H1 (cell line): ENCODE data around the gene FBXW8. TPM values are rescaled to one million over a fixed set of nuclear protein-coding genes. Genes with fewer than 3 reads are reported as not detected.

Experiments used
- CTCF ChIA-PET: fragments of 300-600 bp; sonication (Branson Sonifier 250); formaldehyde crosslinking; loops from one replicate; lab custom pipeline; 2021; ENCODE audit not compliant: partially characterized antibody; lab: Charles Lee
- POLR2A ChIA-PET: fragments of 300-600 bp; sonication (Branson Sonifier 250); formaldehyde crosslinking; loops from one replicate; lab custom pipeline; 2021; ENCODE audit warnings: inconsistent platforms; ENCODE audit not compliant: partially characterized antibody; lab: Charles Lee
- DNase-seq, 2 experiments: peaks; one replicate each; pipeline versions ENCODE4 v3.0.0 to v3.0.0-alpha.2; 2010 to 2022; ENCODE audit warnings: low spot score in 2 of 2, low read depth in 1 of 2, mixed read lengths in 1 of 2
- FAIRE-seq: peaks from 2 replicates; lab custom pipeline; 2011; peaks lifted over from hg19 to GRCh38; lab: Jason Lieb, UNC
- H2AFZ ChIP-seq: 2 replicates; pipeline ENCODE4 v1.8.1; 2012; ENCODE audit warnings: low read length, inconsistent platforms
- H2AK5ac ChIP-seq: 2 replicates; pipeline ENCODE4 v1.6.1; 2013; ENCODE audit warnings: low read depth, low read length
- H2BK120ac ChIP-seq: replicated peaks from 2 replicates; pipeline ENCODE3; 2013; ENCODE audit warnings: low read depth, low read length, inconsistent platforms
- H2BK12ac ChIP-seq: 2 replicates; pipeline ENCODE4 v1.6.1; 2013; ENCODE audit warnings: low read depth, low read length
- H2BK15ac ChIP-seq: 2 replicates; pipeline ENCODE4 v1.6.1; 2013; ENCODE audit warnings: low read length
- H2BK20ac ChIP-seq: 2 replicates; pipeline ENCODE4 v1.6.1; 2013; ENCODE audit warnings: low read length
- H2BK5ac ChIP-seq: 2 replicates; pipeline ENCODE4 v1.6.1; 2013; ENCODE audit warnings: low read depth, low read length
- H3K14ac ChIP-seq: 2 replicates; pipeline ENCODE4 v1.6.1; 2013; ENCODE audit warnings: inconsistent platforms; ENCODE audit not compliant: insufficient read length
- H3K18ac ChIP-seq: 2 replicates; pipeline ENCODE4 v1.6.1; 2013; ENCODE audit warnings: low read length; ENCODE audit errors: extremely low read depth
- H3K23ac ChIP-seq: 2 replicates; pipeline ENCODE4 v1.6.1; 2013; ENCODE audit warnings: inconsistent platforms; ENCODE audit not compliant: insufficient read length
- H3K23me2 ChIP-seq: 2 replicates; pipeline ENCODE4 v1.6.1; 2013; ENCODE audit warnings: low read depth, low read length
- H3K27ac ChIP-seq: 2 replicates; pipeline ENCODE4 v1.6.1; 2011; ENCODE audit warnings: low read depth, low read length, inconsistent platforms
- H3K27me3 ChIP-seq, 4 experiments: replicated peaks in 1 of 4; 1 replicate in 1 of 4; 2 replicates in 3 of 4; pipeline versions ENCODE4 v1.6.1 to v1.8.1; 2011 to 2013; ENCODE audit warnings: low read length in 3 of 4, mild to moderate bottlenecking in 3 of 4, inconsistent platforms in 2 of 4, mixed read lengths in 2 of 4, moderate library complexity in 1 of 4; ENCODE audit not compliant: control insufficient read depth in 3 of 4, insufficient read depth in 3 of 4; ENCODE audit errors: extremely low read depth in 1 of 4
- H3K36me3 ChIP-seq, 4 experiments: 2 replicates each; pipeline versions ENCODE4 v1.6.1 to v1.8.1; 2011 to 2013; ENCODE audit warnings: mild to moderate bottlenecking in 4 of 4, low read length in 3 of 4, moderate library complexity in 2 of 4, control low read depth in 1 of 4, inconsistent platforms in 1 of 4; ENCODE audit not compliant: insufficient read depth in 4 of 4, control insufficient read depth in 2 of 4
- H3K4ac ChIP-seq: replicated peaks from 2 replicates; pipeline ENCODE3; 2013; ENCODE audit warnings: low read length, low read depth, mixed read lengths, inconsistent platforms; ENCODE audit not compliant: insufficient read length
- H3K4me1 ChIP-seq, 4 experiments: replicated peaks in 1 of 4; 1 replicate in 1 of 4; 2 replicates in 3 of 4; pipeline versions ENCODE4 v1.6.1 to v1.8.1; 2011 to 2013; ENCODE audit warnings: low read length in 3 of 4, inconsistent platforms in 2 of 4, mixed read lengths in 1 of 4; ENCODE audit not compliant: insufficient read depth in 4 of 4, control insufficient read depth in 3 of 4
- H3K4me2 ChIP-seq, 2 experiments: 2 replicates each; pipeline versions ENCODE4 v1.6.1 to v1.8.1; 2011 to 2013; ENCODE audit warnings: low read depth in 2 of 2, low read length in 2 of 2, control low read depth in 1 of 2, inconsistent platforms in 1 of 2, mild to moderate bottlenecking in 1 of 2; ENCODE audit not compliant: insufficient read depth in 1 of 2
- H3K4me3 ChIP-seq, 4 experiments: fragments of 200-600, 300-600 bp in 1 of 4; sonication (generic), shearing (Covaris generic), sonication (Bioruptor Twin) in 1 of 4; 2 replicates each; pipeline versions ENCODE4 v1.5.1 to v1.8.1; 2011 to 2016; ENCODE audit warnings: low read length in 4 of 4, low read depth in 3 of 4, control low read depth in 2 of 4, inconsistent platforms in 2 of 4, mild to moderate bottlenecking in 2 of 4, mixed read lengths in 1 of 4, moderate library complexity in 1 of 4; ENCODE audit not compliant: insufficient read depth in 2 of 4; ENCODE audit errors: extremely low read depth in 1 of 4
- H3K56ac ChIP-seq: replicated peaks from 2 replicates; pipeline ENCODE3; 2013; ENCODE audit warnings: low read depth, mild to moderate bottlenecking, mixed read lengths, low read length, inconsistent platforms; ENCODE audit not compliant: insufficient read length
- H3K79me1 ChIP-seq: 2 replicates; pipeline ENCODE4 v1.6.1; 2013; ENCODE audit warnings: low read depth, low read length, control low read depth
- H3K79me2 ChIP-seq, 2 experiments: 2 replicates each; pipeline versions ENCODE4 v1.6.1 to v1.8.1; 2012 to 2013; ENCODE audit warnings: low read length in 2 of 2, mild to moderate bottlenecking in 2 of 2, inconsistent platforms in 1 of 2; ENCODE audit not compliant: insufficient read depth in 2 of 2, control insufficient read depth in 1 of 2
- H3K9ac ChIP-seq, 4 experiments: replicated peaks in 1 of 4; 1 replicate in 1 of 4; 2 replicates in 3 of 4; pipeline versions ENCODE4 v1.6.1 to v1.8.1; 2011 to 2013; ENCODE audit warnings: low read depth in 3 of 4, low read length in 3 of 4, control low read depth in 2 of 4, mild to moderate bottlenecking in 2 of 4, moderate library complexity in 2 of 4, inconsistent platforms in 1 of 4; ENCODE audit errors: extremely low read depth in 1 of 4
- H3K9me3 ChIP-seq, 2 experiments: 2 replicates each; pipeline versions ENCODE4 v1.6.1 to v1.8.1; 2012 to 2013; ENCODE audit warnings: mild to moderate bottlenecking in 2 of 2, moderate library complexity in 2 of 2, control low read depth in 1 of 2, inconsistent platforms in 1 of 2, low read depth in 1 of 2, low read length in 1 of 2, mixed read lengths in 1 of 2; ENCODE audit not compliant: insufficient read depth in 2 of 2
- H4K20me1 ChIP-seq, 2 experiments: replicated peaks in 1 of 2; 2 replicates each; pipeline versions ENCODE3 to v1.8.1; 2011 to 2013; ENCODE audit warnings: inconsistent platforms in 2 of 2, low read length in 2 of 2, mild to moderate bottlenecking in 1 of 2; ENCODE audit not compliant: insufficient read depth in 2 of 2, control insufficient read depth in 1 of 2
- H4K5ac ChIP-seq: 2 replicates; pipeline ENCODE4 v1.6.1; 2013; ENCODE audit warnings: low read length, low read depth, mixed read lengths, inconsistent platforms; ENCODE audit not compliant: insufficient read length
- H4K8ac ChIP-seq: 2 replicates; pipeline ENCODE4 v1.8.0; 2013; ENCODE audit warnings: mild to moderate bottlenecking, moderate library complexity, low read length, inconsistent platforms; ENCODE audit not compliant: insufficient read depth; ENCODE audit errors: extremely low read depth
- H4K91ac ChIP-seq: replicated peaks from 2 replicates; pipeline ENCODE3; 2013; ENCODE audit warnings: low read length, mixed read lengths, inconsistent platforms; ENCODE audit not compliant: insufficient read length
- ATF3 ChIP-seq: IDR thresholded peaks from 2 replicates; pipeline ENCODE4 v1.6.1; 2011; ENCODE audit warnings: low read depth, mild to moderate bottlenecking, low read length; ENCODE audit not compliant: insufficient read depth
- BCL11A ChIP-seq, 2 experiments: IDR thresholded peaks; one replicate each; pipeline ENCODE4 v1.6.1; 2011; ENCODE audit warnings: low read depth in 2 of 2, low read length in 2 of 2, mild to moderate bottlenecking in 2 of 2
- CEBPB ChIP-seq: IDR thresholded peaks from 2 replicates; pipeline ENCODE4 v1.6.1; 2012; ENCODE audit warnings: low read depth, low read length
- CHD1 ChIP-seq: IDR thresholded peaks from 2 replicates; pipeline ENCODE4 v1.6.1; 2012; ENCODE audit warnings: low read depth, low read length, improper control_type of control experiment
- EP300 ChIP-seq, 2 experiments: IDR thresholded peaks; 1 replicate in 1 of 2; 2 replicates in 1 of 2; pipeline ENCODE4 v1.6.1; 2011 to 2012; ENCODE audit warnings: low read depth in 2 of 2, low read length in 2 of 2, mild to moderate bottlenecking in 2 of 2, borderline replicate concordance in 1 of 2, inconsistent platforms in 1 of 2, moderate library complexity in 1 of 2
- HDAC2 ChIP-seq, 2 experiments: fragments of 300-600 bp in 1 of 2; sonication (generic) in 1 of 2; IDR thresholded peaks; 2 replicates each; pipeline ENCODE4 v1.6.1; 2011 to 2012; ENCODE audit warnings: low read depth in 2 of 2, low read length in 2 of 2, mild to moderate bottlenecking in 2 of 2, moderate library complexity in 2 of 2, borderline replicate concordance in 1 of 2, inconsistent platforms in 1 of 2
- MAFK ChIP-seq: IDR thresholded peaks from 2 replicates; pipeline ENCODE4 v1.6.1; 2012; ENCODE audit warnings: low read depth, mild to moderate bottlenecking, improper control_type of control experiment, low read length
- NRF1 ChIP-seq: IDR thresholded peaks from 2 replicates; pipeline ENCODE4 v1.6.1; 2011; ENCODE audit warnings: mild to moderate bottlenecking, low read depth, low read length, improper control_type of control experiment
- RAD21 ChIP-seq, 2 experiments: IDR thresholded peaks in 1 of 2; conservative IDR thresholded peaks in 1 of 2; 2 replicates each; pipeline ENCODE4 v1.6.1; 2011; ENCODE audit warnings: low read depth in 2 of 2, low read length in 2 of 2, improper control_type of control experiment in 1 of 2, inconsistent platforms in 1 of 2, mild to moderate bottlenecking in 1 of 2, moderate library complexity in 1 of 2
- TAF7 ChIP-seq: optimal IDR thresholded peaks from 2 replicates; pipeline ENCODE3; 2011; ENCODE audit warnings: low read depth, mild to moderate bottlenecking, inconsistent platforms, low read length, moderate library complexity, borderline replicate concordance
- TBP ChIP-seq: IDR thresholded peaks from 2 replicates; pipeline ENCODE4 v1.6.1; 2011; ENCODE audit warnings: low read depth, low read length, improper control_type of control experiment
- TCF12 ChIP-seq: IDR thresholded peaks from 2 replicates; pipeline ENCODE4 v1.6.1; 2011; ENCODE audit warnings: low read depth, mild to moderate bottlenecking, low read length
- ZNF274 ChIP-seq: IDR thresholded peaks from 2 replicates; pipeline ENCODE4 v1.7.0; 2012; ENCODE audit warnings: low read length, borderline replicate concordance; ENCODE audit errors: extremely low read depth
- WGBS, 2 experiments: shearing (Covaris generic) in 1 of 2; methylation state at CpG; one replicate each; pipeline versions ENCODE4 v1.1.6 to v1.1.7; 2013 to 2015; ENCODE audit warnings: low lambda C conversion rate in 2 of 2, mixed read lengths in 2 of 2, inconsistent platforms in 1 of 2, low coverage in 1 of 2, missing lambda C conversion rate in 1 of 2; ENCODE audit not compliant: insufficient replicate concordance in 2 of 2, insufficient coverage in 1 of 2, insufficient read length in 1 of 2; ENCODE audit errors: extremely low coverage in 1 of 2, missing lambda C conversion rate in 1 of 2; 5-methylcytosine and 5-hydroxymethylcytosine counted together
- polyA plus RNA-seq, 7 experiments: library from polyadenylated mRNA; depleted of rRNA in 3 of 7; stranded (reverse) in 5 of 7; unstranded in 2 of 7; fragments of >200 nt in 5 of 7; fragments of 200-250 nt in 2 of 7; gene quantifications; 1 replicate in 5 of 7; 2 replicates in 1 of 7; 4 replicates in 1 of 7; pipeline versions ENCODE4 v1.2.1 to v1.2.3, GENCODE V29; 2011 to 2013; ENCODE audit warnings: missing spikeins in 2 of 7, mixed read lengths in 2 of 7
- total RNA-seq: library from RNA; stranded (reverse); fragmentation: NEBNext Ultra II Directional; extraction: Animal tissue kit (Norgen Biotek cat#: 25700); gene quantifications from 2 replicates; pipeline ENCODE4 v1.2.1, GENCODE V29; 2021

FBXW8 gene
- total and polyA plus RNA-seq, 2 of the 8 experiments (the other 6 are each of a cell fraction or from before 2014, with no cell fraction given), result 15.8 to 16.0 TPM

- ChIA-PET POLR2A (interaction anchor here (1.0 to 1.4 kb wide), 2 partner anchors 11 to 63 kb away, joined by 3 to 5 read pairs; no protein-coding TSS in a partner anchor), CTCF (interaction anchor here (0.7 to 2.5 kb wide), 6 partner anchors 10 to 71 kb away, joined by 3 to 21 read pairs (median 4); no protein-coding TSS in a partner anchor)
Measured at GRCh38 chr12:117048585-117048904, 137.8 kb downstream of the FBXW8 start.

More at GRCh38 chr12:117048585-117048904, 137.8 kb downstream of the FBXW8 start:
- H4K91ac ChIP-seq, result no peak overlapping the region
- no peaks in the 10 kb centered on the region for H3K9me3 ChIP-seq
- DNase-seq, result no peak
- H2BK5ac ChIP-seq, result 0 out of 2 replicates have a peak overlapping the region, but pooled peaks have one; percentile 48
- no peak overlapping the region for H4K8ac ChIP-seq
- H3K9ac ChIP-seq, result no peak overlapping the region; a peak in 1 of 7 replicates
- H3K23ac ChIP-seq, result no peak overlapping the region
- no peak overlapping the region for H3K4me2 ChIP-seq
- no peak overlapping the region for H2BK120ac ChIP-seq
- peak overlapping the region; percentile 80; the same call in 1 of the 2 replicates for H2BK20ac ChIP-seq
- no peaks in the 10 kb centered on the region for H3K27me3 ChIP-seq
- no peak overlapping the region for H2AFZ ChIP-seq
- H3K36me3 ChIP-seq, result no peaks in the 10 kb centered on the region
- H3K79me1 ChIP-seq, result no peaks in the 10 kb centered on the region
- H2BK15ac ChIP-seq, result peak overlapping the region; percentile 97
- no peak overlapping the region for H3K14ac ChIP-seq
- TF ChIP-seq TAF7, result no peak
- no peak for TF ChIP-seq RAD21 (IDR thresholded peaks at IDR 0.05 in 1 of 2, conservative IDR thresholded peaks at IDR 0.05 in 1 of 2; ENCODE audit: low read depth in 2 of 2, low read length in 2 of 2)
- TF ChIP-seq HDAC2 (IDR thresholded peaks at IDR 0.05; ENCODE audit: borderline replicate concordance in 1 of 2, low read depth in 2 of 2, low read length in 2 of 2), result no peak
- no peak for TF ChIP-seq NRF1
- no peak for TF ChIP-seq TBP
- no peak for TF ChIP-seq ZNF274
- TF ChIP-seq ATF3, result no peak
- no peak for TF ChIP-seq CEBPB
- no peak for TF ChIP-seq TCF12
- TF ChIP-seq CHD1, result no peak
- no peak for TF ChIP-seq EP300 (IDR thresholded peaks at IDR 0.05; ENCODE audit: borderline replicate concordance in 1 of 2, low read depth in 2 of 2, low read length in 2 of 2)
- TF ChIP-seq BCL11A (IDR thresholded peaks at IDR 0.05; ENCODE audit: low read depth in 2 of 2, low read length in 2 of 2), result no peak
- TF ChIP-seq MAFK, result no peak
- 90% methylated on average over 9 of the region's 9 CpGs; no CpG with 5 or more reads in 1 of the 2 experiments for WGBS, 2 experiments
- H3K23me2 ChIP-seq, result no peaks in the 10 kb centered on the region
- H3K4me1 ChIP-seq, result peaks cover 5 to 40% (median 29%) of the 10 kb centered on the region in 4 experiments
- H3K18ac ChIP-seq, result peak overlapping the region; percentile 66; the same call in 1 of the 2 replicates
- no peak overlapping the region for H3K4me3 ChIP-seq
- FAIRE-seq, result no peak
- peak overlapping the region; percentile 81; the same call in 1 of the 2 replicates for H2BK12ac ChIP-seq
- H3K79me2 ChIP-seq, result no peaks in the 10 kb centered on the region
- no peak overlapping the region for H4K5ac ChIP-seq
- H3K27ac ChIP-seq, result no peak overlapping the region
- H3K4ac ChIP-seq, result no peak overlapping the region
- H3K56ac ChIP-seq, result no peak overlapping the region
- H4K20me1 ChIP-seq, result no peaks in the 10 kb centered on the region
- H2AK5ac ChIP-seq, result peak overlapping the region; percentile 96; the same call in 1 of the 2 replicates
